ENCODE data around the gene UBE3B. TPM values are rescaled to one million over a fixed set of nuclear protein-coding genes. Genes with fewer than 3 reads are reported as not detected.
A peak's percentile ranks its signal among the peaks of the same experiment; 100 is the strongest.

UBE3B gene
- total RNA-seq, 1 donor from 2014 or later, result 28.4 TPM

- peak within 1 kb of the TSS; percentile 52 for H3K9ac ChIP-seq
- peak within 1 kb of the TSS; percentile 92 for H3K4me2 ChIP-seq
- H3K79me2 ChIP-seq (ENCODE audit: low read depth), result peaks cover 25% of the 10 kb centered on the region
- Mint-ChIP-seq H3K4me1 (peaks cover 28% of the 10 kb centered on the region), H3K36me3 (peaks cover 17% of the 10 kb centered on the region), H3K9me3 (no peaks in the 10 kb centered on the region), H3K27ac (peak within 1 kb of the TSS; percentile 37), H3K27me3 (ENCODE audit: insufficient read depth, low read depth) (peaks cover 4% of the 10 kb centered on the region), H3K4me3 (peak within 1 kb of the TSS; percentile 95)
- peak within 1 kb of the TSS; percentile 77 for H3K4me3 ChIP-seq
- peak; percentile 100 for DNase-seq (ENCODE audit: low spot score)
- no peaks in the 10 kb centered on the region for H3F3A ChIP-seq (ENCODE audit: low read depth)
- H3K36me3 ChIP-seq, result no peaks in the 10 kb centered on the region
- H2AFZ ChIP-seq (replicated peaks), result peak within 1 kb of the TSS; percentile 89
- peaks cover 5% of the 10 kb centered on the region for H4K20me1 ChIP-seq (ENCODE audit: low read depth)
- H3K9me3 ChIP-seq (ENCODE audit: low read depth), result no peaks in the 10 kb centered on the region
- no peaks in the 10 kb centered on the region for H3K27me3 ChIP-seq
- peak within 1 kb of the TSS; percentile 86 for H3K27ac ChIP-seq
- peaks cover 15% of the 10 kb centered on the region for H3K4me1 ChIP-seq
- TF ChIP-seq, protein P1, sequence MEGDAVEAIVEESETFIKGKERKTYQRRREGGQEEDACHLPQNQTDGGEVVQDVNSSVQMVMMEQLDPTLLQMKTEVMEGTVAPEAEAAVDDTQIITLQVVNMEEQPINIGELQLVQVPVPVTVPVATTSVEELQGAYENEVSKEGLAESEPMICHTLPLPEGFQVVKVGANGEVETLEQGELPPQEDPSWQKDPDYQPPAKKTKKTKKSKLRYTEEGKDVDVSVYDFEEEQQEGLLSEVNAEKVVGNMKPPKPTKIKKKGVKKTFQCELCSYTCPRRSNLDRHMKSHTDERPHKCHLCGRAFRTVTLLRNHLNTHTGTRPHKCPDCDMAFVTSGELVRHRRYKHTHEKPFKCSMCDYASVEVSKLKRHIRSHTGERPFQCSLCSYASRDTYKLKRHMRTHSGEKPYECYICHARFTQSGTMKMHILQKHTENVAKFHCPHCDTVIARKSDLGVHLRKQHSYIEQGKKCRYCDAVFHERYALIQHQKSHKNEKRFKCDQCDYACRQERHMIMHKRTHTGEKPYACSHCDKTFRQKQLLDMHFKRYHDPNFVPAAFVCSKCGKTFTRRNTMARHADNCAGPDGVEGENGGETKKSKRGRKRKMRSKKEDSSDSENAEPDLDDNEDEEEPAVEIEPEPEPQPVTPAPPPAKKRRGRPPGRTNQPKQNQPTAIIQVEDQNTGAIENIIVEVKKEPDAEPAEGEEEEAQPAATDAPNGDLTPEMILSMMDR (IDR thresholded peaks at IDR 0.05), result no peak
- no peak for TF ChIP-seq EZH2phosphoT487 (IDR thresholded peaks at IDR 0.05)
- TF ChIP-seq EZH2 (IDR thresholded peaks at IDR 0.05), result no peak
Observed at GRCh38 chr12:109573029-109573913, 95.8 kb downstream of the UBE3B start, which contains the start of the genes MMAB and MVK. MMAB (minus strand) TSS chr12:109573504; CDS start chr12:109573480, 24 bp downstream. MVK (plus strand) TSS chr12:109573794; CDS start chr12:109574823, 1,029 bp downstream.

DNA sequence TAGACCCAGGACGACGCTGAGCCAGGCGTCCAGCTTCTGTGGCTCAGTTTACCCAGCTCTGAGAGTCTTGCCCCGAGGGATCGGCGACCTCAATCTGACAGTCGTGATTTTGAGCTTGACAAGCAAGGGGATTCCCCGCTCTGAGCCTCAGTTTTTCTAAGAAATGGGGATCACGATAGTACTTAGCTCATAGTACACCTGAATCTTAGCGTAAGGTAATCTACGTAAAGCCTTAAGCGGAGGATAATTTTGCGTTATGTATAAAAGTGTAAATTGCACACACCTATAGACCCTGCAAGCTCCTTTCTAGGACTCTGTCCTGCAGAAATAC is 96.4 kb downstream of the UBE3B start:
- Histone ChIP-seq H2AFZ (replicated peaks) (peak overlapping the region; percentile 89), H3K27me3 (no peaks in the 10 kb centered on the region), H3K79me2 (ENCODE audit: low read depth) (peaks cover 25% of the 10 kb centered on the region), H3F3A (ENCODE audit: low read depth) (no peaks in the 10 kb centered on the region), H3K36me3 (no peaks in the 10 kb centered on the region), H3K4me2 (peak overlapping the region; percentile 92), H3K9me3 (ENCODE audit: low read depth) (no peaks in the 10 kb centered on the region), H3K9ac (peak overlapping the region; percentile 52), H3K4me3 (peak overlapping the region; percentile 77), H3K4me1 (peaks cover 15% of the 10 kb centered on the region), H4K20me1 (ENCODE audit: low read depth) (peaks cover 5% of the 10 kb centered on the region), H3K27ac (no peak overlapping the region)
- H3K27ac Mint-ChIP-seq, result no peak overlapping the region
- peak overlapping the region; percentile 95 for H3K4me3 Mint-ChIP-seq
- no peak for DNase-seq (ENCODE audit: low spot score)
- H3K9me3 Mint-ChIP-seq, result no peaks in the 10 kb centered on the region
- peaks cover 3% of the 10 kb centered on the region for H3K27me3 Mint-ChIP-seq (ENCODE audit: insufficient read depth, low read depth)
- H3K36me3 Mint-ChIP-seq, result peaks cover 20% of the 10 kb centered on the region
- H3K4me1 Mint-ChIP-seq, result peaks cover 28% of the 10 kb centered on the region
- TF ChIP-seq, protein P1 (IDR thresholded peaks at IDR 0.05), result no peak
- TF ChIP-seq EZH2 (IDR thresholded peaks at IDR 0.05), result no peak
- TF ChIP-seq EZH2phosphoT487 (IDR thresholded peaks at IDR 0.05), result no peak

GRCh38 chr12:109575683-109576082 is 98.2 kb downstream of the UBE3B start:
- Histone ChIP-seq H3K36me3 (no peaks in the 10 kb centered on the region), H3K4me1 (peaks cover 15% of the 10 kb centered on the region), H3K9me3 (ENCODE audit: low read depth) (no peaks in the 10 kb centered on the region), H4K20me1 (ENCODE audit: low read depth) (peaks cover 5% of the 10 kb centered on the region), H3F3A (ENCODE audit: low read depth) (no peaks in the 10 kb centered on the region), H3K4me3 (no peak overlapping the region), H3K79me2 (ENCODE audit: low read depth) (peaks cover 25% of the 10 kb centered on the region), H3K27me3 (no peaks in the 10 kb centered on the region), H3K4me2 (no peak overlapping the region), H2AFZ (replicated peaks) (no peak overlapping the region), H3K27ac (no peak overlapping the region), H3K9ac (no peak overlapping the region)
- Mint-ChIP-seq H3K9me3 (no peaks in the 10 kb centered on the region), H3K27ac (no peak overlapping the region), H3K4me1 (peaks cover 28% of the 10 kb centered on the region), H3K36me3 (peaks cover 23% of the 10 kb centered on the region), H3K27me3 (ENCODE audit: insufficient read depth, low read depth) (peaks cover 3% of the 10 kb centered on the region), H3K4me3 (peak overlapping the region; percentile 52)
- no peak for DNase-seq (ENCODE audit: low spot score)
- TF ChIP-seq EZH2phosphoT487 (IDR thresholded peaks at IDR 0.05) (no peak), EZH2 (IDR thresholded peaks at IDR 0.05) (no peak)
- TF ChIP-seq, protein P1 (IDR thresholded peaks at IDR 0.05), result no peak
